Thymus (tissue), 11 donors: Measurements from ENCODE around the gene TMTC3. TPM values are rescaled to one million over a fixed set of nuclear protein-coding genes. Genes with fewer than 3 reads are reported as not detected.

Experiments
- DNase-seq, 9 donors: peaks; one replicate each; pipeline ENCODE4 v3.0.0-alpha.2; 2013; ENCODE audit warnings: low spot score in 9 of 9, low read depth in 6 of 9, missing footprints in 1 of 9
- H3K27ac ChIP-seq, 2 donors: one replicate each; pipeline ENCODE4 v1.5.1; 2013; ENCODE audit warnings: control low read depth in 1 of 2, low read depth in 1 of 2, low read length in 1 of 2, mild to moderate bottlenecking in 1 of 2, moderate library complexity in 1 of 2
- H3K27me3 ChIP-seq, 2 donors: one replicate each; pipeline ENCODE4 v1.5.1; 2013; ENCODE audit warnings: low read length in 1 of 2; ENCODE audit not compliant: control insufficient read depth in 2 of 2, insufficient read depth in 1 of 2
- H3K36me3 ChIP-seq, 2 donors: one replicate each; pipeline ENCODE4 v1.5.1; 2013; ENCODE audit warnings: low read length in 1 of 2, mild to moderate bottlenecking in 1 of 2, moderate library complexity in 1 of 2; ENCODE audit not compliant: control insufficient read depth in 2 of 2, insufficient read depth in 2 of 2
- H3K4me1 ChIP-seq, 2 donors: one replicate each; pipeline ENCODE4 v1.5.1; 2013; ENCODE audit warnings: low read length in 2 of 2; ENCODE audit not compliant: control insufficient read depth in 2 of 2, insufficient read depth in 2 of 2
- H3K4me3 ChIP-seq, 2 donors: one replicate each; pipeline ENCODE4 v1.5.1; 2013; ENCODE audit warnings: low read length in 2 of 2, control low read depth in 1 of 2, mild to moderate bottlenecking in 1 of 2
- H3K9me3 ChIP-seq, 2 donors: one replicate each; pipeline ENCODE4 v1.5.1; 2013; ENCODE audit warnings: low read length in 1 of 2, mild to moderate bottlenecking in 1 of 2; ENCODE audit not compliant: control insufficient read depth in 2 of 2, insufficient read depth in 1 of 2
- WGBS: extraction: QIAGEN DNeasy Blood & Tissue Kit; methylation state at CpG from one replicate; pipeline ENCODE4 v1.1.7; 2013; 5-methylcytosine and 5-hydroxymethylcytosine counted together
- polyA plus RNA-seq: library from polyadenylated mRNA; stranded (reverse); fragments of 200-250 nt; gene quantifications from one replicate; pipeline ENCODE4 v1.2.3, GENCODE V29; 2013
- total RNA-seq: library from RNA; stranded (reverse); fragments of 120-200 nt; gene quantifications from one replicate; pipeline ENCODE4 v1.2.4, GENCODE V29; 2013
- donor health status: healthy.

The TMTC3 gene
- total and polyA plus RNA-seq, 2 donors, result 7.5 to 12.2 TPM

DNA sequence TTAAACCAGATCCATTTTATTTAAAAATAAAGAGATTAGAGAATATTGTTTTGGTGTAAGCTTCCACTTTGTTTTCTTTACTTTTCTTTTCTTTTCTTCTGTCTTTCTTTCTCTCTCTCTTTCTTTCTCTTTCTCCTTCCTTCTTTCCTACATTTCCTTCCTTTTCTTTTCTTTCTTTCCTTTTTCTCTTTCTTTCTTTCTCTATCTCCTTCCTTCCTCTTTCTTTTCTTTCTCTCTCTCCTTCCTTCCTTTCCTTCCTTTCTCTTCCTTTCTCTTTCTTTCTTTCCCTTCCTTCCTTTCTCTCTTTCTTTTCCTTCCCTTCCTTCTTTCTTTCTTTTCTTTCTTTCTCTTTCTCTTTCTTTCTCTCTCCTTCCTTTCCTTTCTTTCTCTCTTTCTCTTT is 100.8 kb downstream of the TMTC3 start:
- DNase-seq, result no peak
- Histone ChIP-seq H3K4me1 (no peaks in the 10 kb centered on the region), H3K27ac (no peak overlapping the region)

DNA sequence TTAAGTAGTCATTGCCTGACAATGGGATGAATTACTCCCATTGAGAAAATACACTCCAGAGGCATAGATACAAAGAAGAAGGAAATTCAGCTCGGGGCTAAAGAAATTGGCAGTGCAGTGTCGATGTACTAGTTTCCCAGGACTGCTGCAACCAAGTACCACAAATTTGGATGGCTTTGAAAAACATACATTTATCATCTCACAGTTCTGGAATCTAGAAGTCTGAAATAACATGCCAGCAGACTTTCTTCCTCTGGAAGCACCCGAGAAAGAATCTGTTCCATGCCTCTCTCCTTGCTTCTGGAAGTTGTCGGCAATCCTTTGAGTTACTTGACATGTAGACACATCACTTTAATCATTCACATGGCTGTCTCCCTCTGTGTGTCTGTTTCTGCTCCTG is 101.9 kb downstream of the TMTC3 start:
- no peak overlapping the region for H3K27ac ChIP-seq
- H3K4me1 ChIP-seq, result no peaks in the 10 kb centered on the region
- no peak overlapping the region for H3K4me3 ChIP-seq
- H3K9me3 ChIP-seq, result no peaks in the 10 kb centered on the region
- H3K36me3 ChIP-seq, result no peaks in the 10 kb centered on the region
- DNase-seq, result no peak
- no peaks in the 10 kb centered on the region for H3K27me3 ChIP-seq
- 65% methylated on average over 4 of the region's 4 CpGs for WGBS

More for the DNA sequence above, 100.8 kb downstream of the TMTC3 start:
- Histone ChIP-seq H3K4me3 (no peak overlapping the region), H3K36me3 (no peaks in the 10 kb centered on the region), H3K27me3 (no peaks in the 10 kb centered on the region), H3K9me3 (no peaks in the 10 kb centered on the region)

DNA sequence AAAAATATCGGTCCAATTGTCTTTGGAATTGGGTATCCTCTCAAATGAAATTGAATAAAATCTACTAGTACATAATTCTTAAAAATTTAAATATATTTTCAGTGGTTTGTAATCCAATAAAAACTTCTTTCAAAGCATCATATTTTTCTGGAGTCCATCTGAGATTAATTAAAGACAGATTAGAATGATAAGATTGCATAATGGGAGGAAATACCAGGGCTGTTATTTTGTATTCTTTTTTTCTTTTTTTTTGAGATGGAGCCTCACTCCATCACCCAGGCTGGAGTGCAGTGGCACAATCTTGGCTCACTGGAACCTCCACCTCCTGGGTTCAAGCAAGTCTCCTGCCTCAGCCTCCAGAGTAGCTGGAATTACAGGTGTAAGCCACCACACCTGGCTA is 103.8 kb downstream of the TMTC3 start:
- no peaks in the 10 kb centered on the region for H3K4me1 ChIP-seq
- H3K9me3 ChIP-seq, result no peaks in the 10 kb centered on the region
- no peaks in the 10 kb centered on the region for H3K27me3 ChIP-seq
- H3K4me3 ChIP-seq, result no peak overlapping the region
- 94% methylated on average over 1 of the region's 1 CpG for WGBS
- no peak overlapping the region for H3K27ac ChIP-seq
- DNase-seq, result no peak
- H3K36me3 ChIP-seq, result no peaks in the 10 kb centered on the region

DNA sequence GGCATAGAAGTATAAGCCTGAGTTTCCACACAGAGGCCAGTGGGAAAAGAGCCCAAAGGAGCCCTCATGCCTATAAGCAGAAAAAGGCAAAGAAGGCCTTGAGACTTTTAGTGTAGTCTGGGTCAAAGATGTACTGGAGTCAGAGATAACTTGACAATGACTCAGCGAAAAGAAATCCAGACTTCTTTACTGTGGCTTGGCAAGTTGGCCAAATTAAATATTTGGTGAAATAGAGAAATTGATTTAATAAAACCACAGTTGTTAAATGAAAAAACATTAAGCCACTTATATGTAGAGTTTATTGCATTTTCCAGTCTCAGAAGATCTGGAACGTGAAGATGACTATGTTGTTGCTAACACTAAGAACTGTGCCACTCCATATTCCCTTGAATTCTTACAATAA is 105.1 kb downstream of the TMTC3 start:
- Histone ChIP-seq H3K36me3 (no peaks in the 10 kb centered on the region), H3K27ac (no peak overlapping the region), H3K4me3 (no peak overlapping the region), H3K27me3 (no peaks in the 10 kb centered on the region), H3K4me1 (no peaks in the 10 kb centered on the region), H3K9me3 (no peaks in the 10 kb centered on the region)
- DNase-seq, result no peak
- 95% methylated on average over 2 of the region's 2 CpGs for WGBS

GRCh38 chr12:88248606-88249005 is 106.5 kb downstream of the TMTC3 start:
- no peak for DNase-seq
- no peak overlapping the region for H3K4me3 ChIP-seq
- H3K9me3 ChIP-seq, result no peaks in the 10 kb centered on the region
- H3K27ac ChIP-seq, result no peak overlapping the region
- 92% methylated on average over 1 of the region's 1 CpG for WGBS
- no peaks in the 10 kb centered on the region for H3K4me1 ChIP-seq
- H3K27me3 ChIP-seq, result no peaks in the 10 kb centered on the region
- H3K36me3 ChIP-seq, result no peaks in the 10 kb centered on the region

Other genes starting within 250 kb of the TMTC3 start
- gene C12orf50, start 112.9 kb upstream of the TMTC3 start, total RNA-seq, result 0.09 TPM
- 0.18 TPM for gene C12orf50, start 112.9 kb upstream of the TMTC3 start, polyA plus RNA-seq
- 9.2 TPM for gene CEP290, start 219 bp upstream of the TMTC3 start, total RNA-seq
- gene CEP290, start 219 bp upstream of the TMTC3 start, polyA plus RNA-seq, result 13.8 TPM